Measurements from ENCODE around the gene RERE.

RERE gene

DNA sequence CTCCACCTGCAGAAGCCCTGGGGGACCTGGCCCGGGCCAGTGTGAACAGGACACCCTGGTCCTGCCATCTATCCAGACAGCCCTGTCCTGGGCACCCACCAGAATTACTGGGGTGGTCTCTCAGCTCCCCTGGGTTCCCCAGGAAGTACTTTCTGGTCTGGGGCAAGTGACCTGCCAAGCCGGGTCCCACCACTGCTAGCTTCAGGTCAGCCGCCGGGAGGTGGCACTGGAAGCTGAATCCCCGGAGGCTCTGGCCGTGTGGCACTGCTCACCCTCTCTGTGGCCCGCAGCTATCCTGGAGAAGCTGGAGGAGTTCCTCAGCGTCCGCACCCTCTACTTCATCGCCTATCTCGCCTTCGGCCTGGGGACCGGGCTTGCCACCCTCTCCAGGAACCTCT lies 478.2 kb downstream of the RERE start:
- Histone ChIP-seq H3K9me3 (ENCODE audit: low read depth, low read length) (no peaks in the 10 kb centered on the region), H3K9ac (ENCODE audit: insufficient read length) (no peak overlapping the region), H3K36me3 (ENCODE audit: insufficient read depth, low read length) (no peaks in the 10 kb centered on the region), H3K27ac (no peak overlapping the region), H3K4me3 (no peak overlapping the region)
- DNase-seq (ENCODE audit: low read depth, low spot score) = no peak
- no peak for TF ChIP-seq POLR2AphosphoS5 (IDR thresholded peaks at IDR 0.05; ENCODE audit: borderline replicate concordance, low read depth, low read length)
- TF ChIP-seq FOXP2 (optimal IDR thresholded peaks at IDR 0.05; ENCODE audit: control extremely low read depth, extremely low read length, insufficient read depth) = no peak
- no peak for TF ChIP-seq EZH2 (IDR thresholded peaks at IDR 0.05)

DNA sequence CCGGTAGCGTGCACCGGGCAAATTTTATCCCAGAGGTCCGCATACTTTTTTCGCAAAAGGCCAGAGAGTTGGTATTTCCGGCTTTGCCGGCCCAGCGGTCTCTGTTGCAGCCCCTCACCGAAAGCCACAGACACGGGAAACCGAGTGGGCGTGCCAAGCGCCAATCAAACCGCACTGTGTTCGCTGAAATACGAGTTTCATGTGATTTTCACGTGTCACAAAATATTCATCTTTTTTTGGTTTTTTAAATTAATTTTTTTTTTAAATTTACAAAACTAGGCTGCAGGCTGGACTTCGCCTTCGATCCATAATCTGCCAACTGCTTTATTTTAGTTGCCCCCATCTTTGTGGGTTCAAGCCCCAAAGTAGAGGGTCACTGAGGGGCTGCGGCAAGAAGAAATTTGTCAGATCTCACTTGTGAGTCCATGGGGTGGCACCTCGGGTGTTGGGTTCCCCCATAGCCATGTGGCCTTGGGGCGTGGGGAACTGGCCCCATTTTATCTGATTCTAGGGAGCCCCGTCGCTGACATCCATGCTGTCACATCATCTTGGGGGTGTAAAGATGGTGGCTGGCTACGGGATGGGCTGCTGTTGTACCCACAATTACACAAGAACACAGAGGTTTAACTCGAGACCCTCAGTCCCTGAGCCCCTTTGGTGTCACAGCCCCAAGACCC lies 478.8 kb downstream of the RERE start:
- DNase-seq (ENCODE audit: low read depth, low spot score) = no peak
- Histone ChIP-seq H3K36me3 (ENCODE audit: insufficient read depth, low read length) (no peaks in the 10 kb centered on the region), H3K9me3 (ENCODE audit: low read depth, low read length) (no peaks in the 10 kb centered on the region), H3K27ac (no peak overlapping the region), H3K4me3 (no peak overlapping the region), H3K9ac (ENCODE audit: insufficient read length) (no peak overlapping the region)
- TF ChIP-seq EZH2 (IDR thresholded peaks at IDR 0.05) (no peak), FOXP2 (optimal IDR thresholded peaks at IDR 0.05; ENCODE audit: control extremely low read depth, extremely low read length, insufficient read depth) (no peak), POLR2AphosphoS5 (IDR thresholded peaks at IDR 0.05; ENCODE audit: borderline replicate concordance, low read depth, low read length) (no peak)

DNA sequence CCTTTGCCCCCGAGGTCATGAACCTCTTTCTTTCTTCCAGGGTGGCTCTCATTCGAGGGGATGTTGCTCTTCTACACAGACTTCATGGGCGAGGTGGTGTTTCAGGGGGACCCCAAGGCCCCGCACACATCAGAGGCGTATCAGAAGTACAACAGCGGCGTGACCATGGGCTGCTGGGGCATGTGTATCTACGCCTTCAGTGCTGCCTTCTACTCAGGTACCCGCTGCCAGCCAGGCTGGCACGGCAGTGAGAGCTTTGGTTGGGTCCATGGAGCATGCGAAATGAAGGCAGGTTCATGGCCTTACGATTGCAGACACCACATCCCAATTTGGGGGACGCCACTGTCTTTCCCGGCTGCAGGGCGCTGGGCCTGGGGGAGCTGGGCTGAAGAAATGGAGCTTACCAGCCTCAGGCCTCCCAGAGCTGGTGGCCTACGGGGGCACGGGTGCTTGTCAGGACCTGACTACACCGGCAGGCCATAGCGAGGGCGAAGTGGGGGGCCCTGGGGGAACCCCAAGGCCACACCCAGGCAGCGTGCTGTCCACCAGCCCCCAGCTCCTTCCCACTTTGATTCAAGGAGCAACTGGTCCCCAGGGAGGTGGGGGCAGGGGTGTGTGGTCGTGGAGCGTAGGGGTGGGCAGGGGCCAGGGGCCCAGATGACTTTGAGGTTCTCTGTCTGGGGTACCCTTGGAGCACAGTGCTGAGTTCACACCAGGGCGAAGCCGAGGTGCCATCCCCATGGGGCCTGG lies 479.5 kb downstream of the RERE start:
- no peak overlapping the region for H3K9ac ChIP-seq (ENCODE audit: insufficient read length)
- H3K9me3 ChIP-seq (ENCODE audit: low read depth, low read length) = no peaks in the 10 kb centered on the region
- H3K4me3 ChIP-seq = no peak overlapping the region
- H3K27ac ChIP-seq = no peak overlapping the region
- no peak for DNase-seq (ENCODE audit: low read depth, low spot score)
- H3K36me3 ChIP-seq (ENCODE audit: insufficient read depth, low read length) = no peaks in the 10 kb centered on the region
- TF ChIP-seq EZH2 (IDR thresholded peaks at IDR 0.05) (no peak), FOXP2 (optimal IDR thresholded peaks at IDR 0.05; ENCODE audit: control extremely low read depth, extremely low read length, insufficient read depth) (no peak), POLR2AphosphoS5 (IDR thresholded peaks at IDR 0.05; ENCODE audit: borderline replicate concordance, low read depth, low read length) (no peak)

DNA sequence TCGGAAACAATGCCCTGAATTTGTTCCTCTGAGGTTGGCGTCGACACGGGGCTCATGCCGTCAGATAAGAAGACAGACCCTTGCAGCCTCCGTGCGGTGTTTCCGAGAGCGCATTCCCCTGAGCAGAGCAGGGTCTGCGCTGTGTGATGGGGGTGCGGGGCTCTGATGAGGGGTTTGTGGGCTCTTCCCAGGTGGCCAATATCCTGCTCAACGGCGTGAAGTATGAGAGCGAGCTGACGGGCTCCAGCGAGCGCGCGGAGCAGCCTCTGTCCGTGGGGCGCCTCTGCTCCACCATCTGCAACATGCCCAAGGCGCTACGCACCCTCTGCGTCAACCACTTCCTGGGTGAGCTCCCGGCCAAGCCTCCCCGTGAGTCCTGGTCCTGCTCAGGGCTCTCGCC lies 482.2 kb downstream of the RERE start:
- Histone ChIP-seq H3K4me3 (no peak overlapping the region), H3K9me3 (ENCODE audit: low read depth, low read length) (no peaks in the 10 kb centered on the region), H3K9ac (ENCODE audit: insufficient read length) (no peak overlapping the region), H3K36me3 (ENCODE audit: insufficient read depth, low read length) (no peaks in the 10 kb centered on the region), H3K27ac (no peak overlapping the region)
- DNase-seq (ENCODE audit: low read depth, low spot score) = no peak
- TF ChIP-seq POLR2AphosphoS5 (IDR thresholded peaks at IDR 0.05; ENCODE audit: borderline replicate concordance, low read depth, low read length) (no peak), FOXP2 (optimal IDR thresholded peaks at IDR 0.05; ENCODE audit: control extremely low read depth, extremely low read length, insufficient read depth) (no peak), EZH2 (IDR thresholded peaks at IDR 0.05) (no peak)

DNA sequence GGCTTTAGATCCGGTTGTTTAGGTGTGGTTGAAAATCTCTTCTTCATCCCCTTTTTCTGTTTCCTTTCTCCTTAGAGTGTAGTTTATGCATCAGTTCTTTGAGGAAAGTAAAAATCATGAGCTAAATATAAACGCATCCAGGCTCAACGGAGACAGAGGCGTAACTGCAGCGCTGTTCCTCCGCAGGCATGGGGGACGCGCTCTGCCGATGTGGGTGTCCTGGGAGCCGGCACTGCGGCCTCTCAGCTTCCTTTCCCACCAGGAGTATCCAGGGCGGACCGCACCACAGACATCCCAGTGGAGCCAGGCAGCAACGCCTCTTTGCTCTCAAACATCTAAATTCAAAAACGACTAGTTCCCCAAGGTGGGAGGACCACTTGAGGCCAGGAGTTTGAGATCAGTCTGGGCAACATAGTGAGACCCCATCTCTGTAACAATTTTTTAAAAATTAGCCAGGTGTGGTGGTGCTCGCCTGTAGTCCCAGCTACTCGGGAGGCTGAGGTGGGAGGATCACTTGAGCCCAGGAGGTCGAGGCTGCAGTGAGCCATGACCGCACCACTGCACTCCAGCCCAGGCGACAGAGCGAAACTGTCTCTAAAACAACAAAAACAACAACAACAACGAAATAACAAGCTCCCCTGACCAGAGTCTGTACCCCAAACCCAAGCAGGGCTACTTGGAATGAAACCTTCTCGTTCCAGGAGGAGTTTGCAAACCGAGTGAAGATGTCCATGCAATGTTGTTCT lies 483.2 kb downstream of the RERE start:
- TF ChIP-seq POLR2AphosphoS5 (IDR thresholded peaks at IDR 0.05; ENCODE audit: borderline replicate concordance, low read depth, low read length) (no peak), EZH2 (IDR thresholded peaks at IDR 0.05) (no peak), FOXP2 (optimal IDR thresholded peaks at IDR 0.05; ENCODE audit: control extremely low read depth, extremely low read length, insufficient read depth) (no peak)
- Histone ChIP-seq H3K27ac (no peak overlapping the region), H3K36me3 (ENCODE audit: insufficient read depth, low read length) (no peaks in the 10 kb centered on the region), H3K4me3 (no peak overlapping the region), H3K9me3 (ENCODE audit: low read depth, low read length) (no peaks in the 10 kb centered on the region), H3K9ac (ENCODE audit: insufficient read length) (no peak overlapping the region)
- DNase-seq (ENCODE audit: low read depth, low spot score) = no peak

DNA sequence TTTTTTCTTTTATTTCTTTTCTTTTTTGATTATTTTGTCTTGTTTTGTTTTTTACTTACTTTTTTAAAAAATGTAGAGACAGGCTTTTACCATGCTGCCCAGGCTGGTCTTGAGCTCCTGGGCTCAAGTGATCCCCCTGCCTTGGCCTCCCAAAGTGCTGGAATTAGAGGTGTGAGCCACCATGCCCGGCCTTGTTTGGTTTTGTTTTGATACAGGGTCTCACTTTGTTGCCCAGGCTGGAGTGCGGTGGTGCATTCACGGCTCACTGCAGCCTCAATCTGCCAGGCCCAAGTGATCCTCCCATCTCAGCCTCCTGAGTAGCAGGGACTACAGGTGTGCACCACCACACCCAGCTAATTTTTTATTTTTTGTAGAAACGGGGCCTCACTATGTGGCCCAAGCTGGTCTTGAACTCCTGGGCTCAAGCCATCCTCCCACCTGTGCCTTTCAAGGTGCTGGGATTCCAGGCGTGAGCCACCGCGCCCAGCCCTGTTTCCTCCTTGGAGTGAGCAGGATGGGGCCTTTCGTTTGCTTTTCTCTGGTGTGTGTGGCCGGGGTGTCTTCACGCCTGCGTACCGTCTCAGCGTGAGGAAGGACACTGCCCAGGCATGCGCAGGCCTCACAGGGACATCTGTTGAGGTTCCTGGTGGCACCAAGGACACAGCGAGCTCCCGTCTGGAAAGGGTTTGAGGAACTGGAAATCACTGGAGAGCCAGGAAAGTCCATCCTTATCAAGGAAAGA lies 484.0 kb downstream of the RERE start:
- Histone ChIP-seq H3K4me3 (no peak overlapping the region), H3K27ac (no peak overlapping the region), H3K9ac (ENCODE audit: insufficient read length) (no peak overlapping the region), H3K36me3 (ENCODE audit: insufficient read depth, low read length) (no peaks in the 10 kb centered on the region), H3K9me3 (ENCODE audit: low read depth, low read length) (no peaks in the 10 kb centered on the region)
- TF ChIP-seq FOXP2 (optimal IDR thresholded peaks at IDR 0.05; ENCODE audit: control extremely low read depth, extremely low read length, insufficient read depth) (no peak), POLR2AphosphoS5 (IDR thresholded peaks at IDR 0.05; ENCODE audit: borderline replicate concordance, low read depth, low read length) (no peak), EZH2 (IDR thresholded peaks at IDR 0.05) (no peak)
- DNase-seq (ENCODE audit: low read depth, low spot score) = no peak

DNA sequence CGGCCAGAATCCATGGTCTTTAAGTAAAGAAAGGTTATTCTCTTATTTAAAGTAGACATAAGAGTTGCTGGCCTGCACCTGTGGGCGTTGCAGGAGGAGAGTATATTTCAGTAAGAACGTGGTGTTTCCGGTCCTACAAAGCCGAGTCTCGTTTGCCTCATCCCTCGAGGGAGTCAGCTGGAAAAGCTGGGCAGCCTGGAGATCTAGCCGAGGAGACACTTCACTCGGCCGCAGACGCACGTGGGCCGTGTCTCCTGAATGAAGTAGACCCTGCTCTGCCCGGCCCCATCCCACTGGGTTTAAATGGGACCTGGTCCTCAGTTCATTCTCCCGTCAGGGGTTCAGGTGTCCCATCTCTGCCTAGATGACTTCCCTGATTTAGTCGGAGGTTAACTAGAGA lies 484.6 kb downstream of the RERE start:
- Histone ChIP-seq H3K27ac (no peak overlapping the region), H3K9ac (ENCODE audit: insufficient read length) (no peak overlapping the region), H3K9me3 (ENCODE audit: low read depth, low read length) (no peaks in the 10 kb centered on the region), H3K4me3 (no peak overlapping the region), H3K36me3 (ENCODE audit: insufficient read depth, low read length) (no peaks in the 10 kb centered on the region)
- no peak for TF ChIP-seq FOXP2 (optimal IDR thresholded peaks at IDR 0.05; ENCODE audit: control extremely low read depth, extremely low read length, insufficient read depth)
- TF ChIP-seq POLR2AphosphoS5 (IDR thresholded peaks at IDR 0.05; ENCODE audit: borderline replicate concordance, low read depth, low read length) = no peak
- TF ChIP-seq EZH2 (IDR thresholded peaks at IDR 0.05) = no peak
- no peak for DNase-seq (ENCODE audit: low read depth, low spot score)

Measured in SK-N-MC (cell line).